Epithelial cell of prostate (primary cell): Measurements from ENCODE around the gene YDJC.
"Not testable (repeated sequence)": the region's sequence is repeated elsewhere in the genome, so short reads cannot be mapped to it uniquely, and the experiment has no call there.

ENCODE experiments used
- DNase-seq: peaks from one replicate; pipeline ENCODE4 v3.0.0-alpha.2; 2011; ENCODE audit warnings: low read depth, low spot score
- H3K27ac ChIP-seq: fragments of 450-650 bp; 2 replicates; pipeline ENCODE4 v1.5.1; 2017; ENCODE audit warnings: mild to moderate bottlenecking

The YDJC gene

GRCh38 chr22:21633481-21633880 lies 3.7 kb upstream of the YDJC start:
- no peak for DNase-seq
- H3K27ac ChIP-seq, result no peak overlapping the region

- no peak for DNase-seq
- H3K27ac ChIP-seq, result no peak overlapping the region
Observed at GRCh38 chr22:21632931-21633330, 3.1 kb upstream of the YDJC start.

- H3K27ac ChIP-seq, result no peak within 1 kb of the TSS
- DNase-seq, result no peak
Observed at GRCh38 chr22:21632237-21632895, 2.5 kb upstream of the YDJC start, which contains the start of gene CCDC116. Gene CCDC116, plus strand, starts transcription at chr22:21632760. Its CDS starts 422 bp downstream, at chr22:21633182.

- no peak overlapping the region for H3K27ac ChIP-seq
- no peak for DNase-seq
Observed at GRCh38 chr22:21631025-21631424, 1.2 kb upstream of the YDJC start.

- H3K27ac ChIP-seq, result peak overlapping the region; percentile 73
- no peak for DNase-seq
Observed at GRCh38 chr22:21628386-21629254, 1.2 kb downstream of the YDJC start.

GRCh38 chr22:21626735-21627469 lies 2.9 kb downstream of the YDJC start:
- DNase-seq, result no peak
- H3K27ac ChIP-seq, result no peak overlapping the region

- H3K27ac ChIP-seq, result no peak overlapping the region
Observed at GRCh38 chr22:21626073-21626734, 3.6 kb downstream of the YDJC start.

GRCh38 chr22:21624880-21625791 lies 4.7 kb downstream of the YDJC start:
- no peak for DNase-seq
- peak overlapping the region; percentile 10 for H3K27ac ChIP-seq

More at GRCh38 chr22:21626073-21626734, 3.6 kb downstream of the YDJC start:
- DNase-seq, result no peak

- H3K27ac ChIP-seq, result peak overlapping the region; percentile 10
- no peak for DNase-seq
Observed at GRCh38 chr22:21624120-21624879, 5.5 kb downstream of the YDJC start.

GRCh38 chr22:21623648-21623970 lies 6.2 kb downstream of the YDJC start:
- no peak for DNase-seq
- peak overlapping the region; percentile 10 for H3K27ac ChIP-seq

- peak overlapping the region; percentile 10 for H3K27ac ChIP-seq
- no peak for DNase-seq
Observed at GRCh38 chr22:21622919-21623647, 6.7 kb downstream of the YDJC start.

- H3K27ac ChIP-seq, result no peak overlapping the region
- DNase-seq, result no peak
Observed at GRCh38 chr22:21622011-21622918, 7.6 kb downstream of the YDJC start.

- no peak for DNase-seq
- H3K27ac ChIP-seq, result no peak overlapping the region
Observed at GRCh38 chr22:21621025-21621424, 8.8 kb downstream of the YDJC start.

GRCh38 chr22:21617337-21617736 lies 12.5 kb downstream of the YDJC start:
- not testable (repeated sequence) for DNase-seq

GRCh38 chr22:21615731-21616130 lies 14.1 kb downstream of the YDJC start:
- no peak overlapping the region for H3K27ac ChIP-seq
- no peak for DNase-seq

More at GRCh38 chr22:21617337-21617736, 12.5 kb downstream of the YDJC start:
- not testable (repeated sequence) for H3K27ac ChIP-seq

GRCh38 chr22:21613553-21614233 lies 16.1 kb downstream of the YDJC start:
- DNase-seq, result no peak
- no peak overlapping the region for H3K27ac ChIP-seq
